Measurements from ENCODE around the gene FBXO2. TPM values are rescaled to one million over a fixed set of nuclear protein-coding genes. Genes with fewer than 3 reads are reported as not detected.
A peak's percentile ranks its signal among the peaks of the same experiment; 100 is the strongest.

FBXO2 gene
- total and polyA plus RNA-seq, 9 of the 15 experiments (the other 6 are each of a cell fraction or from before 2014, with no cell fraction given): 0.04 to 1.9 (median 0.27) TPM

DNA sequence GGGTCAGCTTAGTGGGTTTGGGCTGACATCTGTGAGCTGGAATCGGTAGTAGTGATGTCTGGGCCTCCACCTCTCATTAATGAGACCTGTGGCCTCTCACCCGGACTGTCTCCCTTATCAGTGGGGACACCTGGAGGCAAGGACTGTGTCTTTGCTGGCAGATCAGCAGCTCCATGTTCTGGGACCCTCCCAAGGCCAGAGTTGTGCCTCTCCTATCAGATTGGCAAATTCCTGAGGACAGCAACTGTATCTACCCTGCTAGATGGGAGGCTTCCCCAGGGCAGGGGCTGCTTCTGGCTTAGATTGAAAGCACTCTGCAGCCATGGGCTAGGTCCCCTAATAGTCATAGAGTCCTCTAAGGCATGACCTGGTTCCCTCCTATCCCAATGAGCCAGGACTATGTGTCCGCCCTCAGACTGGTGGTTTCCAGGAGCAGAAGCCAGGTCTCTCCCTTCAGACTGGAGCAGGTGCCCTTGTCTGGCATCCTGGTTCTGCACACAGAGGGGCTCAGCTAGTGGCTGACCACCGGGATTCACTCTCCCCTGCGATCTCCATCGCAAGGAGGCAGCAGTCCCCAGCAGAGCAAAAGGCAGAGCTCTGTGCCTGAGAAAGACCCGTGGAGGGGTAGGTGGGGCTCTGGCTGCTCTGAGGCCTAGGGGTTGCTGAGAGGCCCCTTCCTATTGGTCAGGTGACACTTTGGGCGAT, 43.1 kb upstream of the FBXO2 start (continued):
- TF ChIP-seq, protein P1, sequence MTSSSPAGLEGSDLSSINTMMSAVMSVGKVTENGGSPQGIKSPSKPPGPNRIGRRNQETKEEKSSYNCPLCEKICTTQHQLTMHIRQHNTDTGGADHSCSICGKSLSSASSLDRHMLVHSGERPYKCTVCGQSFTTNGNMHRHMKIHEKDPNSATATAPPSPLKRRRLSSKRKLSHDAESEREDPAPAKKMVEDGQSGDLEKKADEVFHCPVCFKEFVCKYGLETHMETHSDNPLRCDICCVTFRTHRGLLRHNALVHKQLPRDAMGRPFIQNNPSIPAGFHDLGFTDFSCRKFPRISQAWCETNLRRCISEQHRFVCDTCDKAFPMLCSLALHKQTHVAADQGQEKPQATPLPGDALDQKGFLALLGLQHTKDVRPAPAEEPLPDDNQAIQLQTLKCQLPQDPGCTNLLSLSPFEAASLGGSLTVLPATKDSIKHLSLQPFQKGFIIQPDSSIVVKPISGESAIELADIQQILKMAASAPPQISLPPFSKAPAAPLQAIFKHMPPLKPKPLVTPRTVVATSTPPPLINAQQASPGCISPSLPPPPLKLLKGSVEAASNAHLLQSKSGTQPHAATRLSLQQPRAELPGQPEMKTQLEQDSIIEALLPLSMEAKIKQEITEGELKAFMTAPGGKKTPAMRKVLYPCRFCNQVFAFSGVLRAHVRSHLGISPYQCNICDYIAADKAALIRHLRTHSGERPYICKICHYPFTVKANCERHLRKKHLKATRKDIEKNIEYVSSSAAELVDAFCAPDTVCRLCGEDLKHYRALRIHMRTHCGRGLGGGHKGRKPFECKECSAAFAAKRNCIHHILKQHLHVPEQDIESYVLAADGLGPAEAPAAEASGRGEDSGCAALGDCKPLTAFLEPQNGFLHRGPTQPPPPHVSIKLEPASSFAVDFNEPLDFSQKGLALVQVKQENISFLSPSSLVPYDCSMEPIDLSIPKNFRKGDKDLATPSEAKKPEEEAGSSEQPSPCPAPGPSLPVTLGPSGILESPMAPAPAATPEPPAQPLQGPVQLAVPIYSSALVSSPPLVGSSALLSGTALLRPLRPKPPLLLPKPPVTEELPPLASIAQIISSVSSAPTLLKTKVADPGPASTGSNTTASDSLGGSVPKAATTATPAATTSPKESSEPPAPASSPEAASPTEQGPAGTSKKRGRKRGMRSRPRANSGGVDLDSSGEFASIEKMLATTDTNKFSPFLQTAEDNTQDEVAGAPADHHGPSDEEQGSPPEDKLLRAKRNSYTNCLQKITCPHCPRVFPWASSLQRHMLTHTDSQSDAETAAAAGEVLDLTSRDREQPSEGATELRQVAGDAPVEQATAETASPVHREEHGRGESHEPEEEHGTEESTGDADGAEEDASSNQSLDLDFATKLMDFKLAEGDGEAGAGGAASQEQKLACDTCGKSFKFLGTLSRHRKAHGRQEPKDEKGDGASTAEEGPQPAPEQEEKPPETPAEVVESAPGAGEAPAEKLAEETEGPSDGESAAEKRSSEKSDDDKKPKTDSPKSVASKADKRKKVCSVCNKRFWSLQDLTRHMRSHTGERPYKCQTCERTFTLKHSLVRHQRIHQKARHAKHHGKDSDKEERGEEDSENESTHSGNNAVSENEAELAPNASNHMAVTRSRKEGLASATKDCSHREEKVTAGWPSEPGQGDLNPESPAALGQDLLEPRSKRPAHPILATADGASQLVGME (CRISPR knock-in tag; IDR thresholded peaks at IDR 0.05): no peak
- TF ChIP-seq EHMT2 (IDR thresholded peaks at IDR 0.05) (no peak), BCL6 (CRISPR knock-in tag; IDR thresholded peaks at IDR 0.05) (no peak), NR1H2 (CRISPR knock-in tag; IDR thresholded peaks at IDR 0.05) (no peak), GATAD2A (IDR thresholded peaks at IDR 0.05) (no peak), TAF15 (IDR thresholded peaks at IDR 0.05; ENCODE audit: low read depth, low read length) (no peak), XRCC4 (IDR thresholded peaks at IDR 0.05; ENCODE audit: extremely low read depth, insufficient read depth, insufficient read length) (no peak), FOXA3 (CRISPR knock-in tag; conservative IDR thresholded peaks at IDR 0.05 in 1 of 2, IDR thresholded peaks at IDR 0.05 in 1 of 2) (no peak), STAT5B (CRISPR knock-in tag; IDR thresholded peaks at IDR 0.05) (no peak), HDAC6 (IDR thresholded peaks at IDR 0.05; ENCODE audit: low read depth, low read length) (no peak), NCOR1 (IDR thresholded peaks at IDR 0.05) (peak; percentile 81)
- TF ChIP-seq, protein P2, sequence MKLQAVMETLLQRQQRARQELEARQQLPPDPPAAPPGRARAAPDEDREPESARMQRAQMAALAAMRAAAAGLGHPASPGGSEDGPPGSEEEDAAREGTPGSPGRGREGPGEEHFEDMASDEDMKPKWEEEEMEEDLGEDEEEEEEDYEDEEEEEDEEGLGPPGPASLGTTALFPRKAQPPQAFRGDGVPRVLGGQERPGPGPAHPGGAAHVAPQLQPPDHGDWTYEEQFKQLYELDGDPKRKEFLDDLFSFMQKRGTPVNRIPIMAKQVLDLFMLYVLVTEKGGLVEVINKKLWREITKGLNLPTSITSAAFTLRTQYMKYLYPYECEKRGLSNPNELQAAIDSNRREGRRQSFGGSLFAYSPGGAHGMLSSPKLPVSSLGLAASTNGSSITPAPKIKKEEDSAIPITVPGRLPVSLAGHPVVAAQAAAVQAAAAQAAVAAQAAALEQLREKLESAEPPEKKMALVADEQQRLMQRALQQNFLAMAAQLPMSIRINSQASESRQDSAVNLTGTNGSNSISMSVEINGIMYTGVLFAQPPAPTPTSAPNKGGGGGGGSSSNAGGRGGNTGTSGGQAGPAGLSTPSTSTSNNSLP (IDR thresholded peaks at IDR 0.05; ENCODE audit: borderline replicate concordance, low read depth, low read length): no peak
- TF ChIP-seq, protein P3, sequence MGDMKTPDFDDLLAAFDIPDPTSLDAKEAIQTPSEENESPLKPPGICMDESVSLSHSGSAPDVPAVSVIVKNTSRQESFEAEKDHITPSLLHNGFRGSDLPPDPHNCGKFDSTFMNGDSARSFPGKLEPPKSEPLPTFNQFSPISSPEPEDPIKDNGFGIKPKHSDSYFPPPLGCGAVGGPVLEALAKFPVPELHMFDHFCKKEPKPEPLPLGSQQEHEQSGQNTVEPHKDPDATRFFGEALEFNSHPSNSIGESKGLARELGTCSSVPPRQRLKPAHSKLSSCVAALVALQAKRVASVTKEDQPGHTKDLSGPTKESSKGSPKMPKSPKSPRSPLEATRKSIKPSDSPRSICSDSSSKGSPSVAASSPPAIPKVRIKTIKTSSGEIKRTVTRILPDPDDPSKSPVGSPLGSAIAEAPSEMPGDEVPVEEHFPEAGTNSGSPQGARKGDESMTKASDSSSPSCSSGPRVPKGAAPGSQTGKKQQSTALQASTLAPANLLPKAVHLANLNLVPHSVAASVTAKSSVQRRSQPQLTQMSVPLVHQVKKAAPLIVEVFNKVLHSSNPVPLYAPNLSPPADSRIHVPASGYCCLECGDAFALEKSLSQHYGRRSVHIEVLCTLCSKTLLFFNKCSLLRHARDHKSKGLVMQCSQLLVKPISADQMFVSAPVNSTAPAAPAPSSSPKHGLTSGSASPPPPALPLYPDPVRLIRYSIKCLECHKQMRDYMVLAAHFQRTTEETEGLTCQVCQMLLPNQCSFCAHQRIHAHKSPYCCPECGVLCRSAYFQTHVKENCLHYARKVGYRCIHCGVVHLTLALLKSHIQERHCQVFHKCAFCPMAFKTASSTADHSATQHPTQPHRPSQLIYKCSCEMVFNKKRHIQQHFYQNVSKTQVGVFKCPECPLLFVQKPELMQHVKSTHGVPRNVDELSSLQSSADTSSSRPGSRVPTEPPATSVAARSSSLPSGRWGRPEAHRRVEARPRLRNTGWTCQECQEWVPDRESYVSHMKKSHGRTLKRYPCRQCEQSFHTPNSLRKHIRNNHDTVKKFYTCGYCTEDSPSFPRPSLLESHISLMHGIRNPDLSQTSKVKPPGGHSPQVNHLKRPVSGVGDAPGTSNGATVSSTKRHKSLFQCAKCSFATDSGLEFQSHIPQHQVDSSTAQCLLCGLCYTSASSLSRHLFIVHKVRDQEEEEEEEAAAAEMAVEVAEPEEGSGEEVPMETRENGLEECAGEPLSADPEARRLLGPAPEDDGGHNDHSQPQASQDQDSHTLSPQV (IDR thresholded peaks at IDR 0.05): no peak
- TF ChIP-seq, protein P4, sequence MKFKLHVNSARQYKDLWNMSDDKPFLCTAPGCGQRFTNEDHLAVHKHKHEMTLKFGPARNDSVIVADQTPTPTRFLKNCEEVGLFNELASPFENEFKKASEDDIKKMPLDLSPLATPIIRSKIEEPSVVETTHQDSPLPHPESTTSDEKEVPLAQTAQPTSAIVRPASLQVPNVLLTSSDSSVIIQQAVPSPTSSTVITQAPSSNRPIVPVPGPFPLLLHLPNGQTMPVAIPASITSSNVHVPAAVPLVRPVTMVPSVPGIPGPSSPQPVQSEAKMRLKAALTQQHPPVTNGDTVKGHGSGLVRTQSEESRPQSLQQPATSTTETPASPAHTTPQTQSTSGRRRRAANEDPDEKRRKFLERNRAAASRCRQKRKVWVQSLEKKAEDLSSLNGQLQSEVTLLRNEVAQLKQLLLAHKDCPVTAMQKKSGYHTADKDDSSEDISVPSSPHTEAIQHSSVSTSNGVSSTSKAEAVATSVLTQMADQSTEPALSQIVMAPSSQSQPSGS (CRISPR knock-in tag; IDR thresholded peaks at IDR 0.05): no peak

Measured in K562 (cell line).